Adrenal gland (tissue), 12 donors: ENCODE results near the gene VPREB1. TPM values are rescaled to one million over a fixed set of nuclear protein-coding genes. Genes with fewer than 3 reads are reported as not detected.
A peak's percentile ranks its signal among the peaks of the same experiment; 100 is the strongest.

Experiments
- DNase-seq, 7 donors: peaks; one replicate each; pipeline ENCODE4 v3.0.0-alpha.2; 2019 to 2020
- H3K27ac ChIP-seq, 5 donors: fragments of 200-600 bp; sonication (generic) in 4 of 5; 1 replicate in 3 of 5; 2 replicates in 2 of 5; pipeline versions ENCODE4 v1.5.1 to v1.8.0; 2016 to 2020; ENCODE audit warnings: mild to moderate bottlenecking in 1 of 5
- H3K27me3 ChIP-seq: fragments of 200-600 bp; 2 replicates; pipeline ENCODE4 v1.8.0; 2021
- H3K36me3 ChIP-seq, 2 donors: fragments of 200-600 bp; replicated peaks in 1 of 2; 1 replicate in 1 of 2; 2 replicates in 1 of 2; pipeline versions ENCODE4 v1.5.1 to v1.8.0; 2018 to 2022
- H3K4me1 ChIP-seq, 2 donors: fragments of 200-600 bp; replicated peaks in 1 of 2; 1 replicate in 1 of 2; 2 replicates in 1 of 2; pipeline versions ENCODE4 v1.5.1 to v1.8.0; 2018 to 2021
- H3K4me3 ChIP-seq, 4 donors: fragments of 200-600 bp; sonication (generic) in 3 of 4; one replicate each; pipeline ENCODE4 v1.5.1; 2016 to 2018
- H3K9me3 ChIP-seq, 3 donors: fragments of 200-600 bp; sonication (generic) in 1 of 3; replicated peaks in 1 of 3; 1 replicate in 2 of 3; 2 replicates in 1 of 3; pipeline versions ENCODE4 v1.5.1 to v1.8.0; 2016 to 2021
- POLR2A ChIP-seq, 2 donors: fragments of 450-650 bp; IDR thresholded peaks; one replicate each; pipeline ENCODE4 v1.6.1; 2017; ENCODE audit warnings: antibody characterized with exemption in 2 of 2, mild to moderate bottlenecking in 2 of 2, moderate library complexity in 1 of 2
- WGBS, 4 donors: extraction: QIAGEN DNeasy Blood & Tissue Kit in 2 of 4; methylation state at CpG; one replicate each; pipeline versions ENCODE4 v1.1.5 to v1.1.7; 2013 to 2017; 5-methylcytosine and 5-hydroxymethylcytosine counted together
- intact Hi-C, 2 donors: fragments of 100-400 bp; cut with DNase I; formaldehyde crosslinking; loops; one replicate each; pipeline versions ENCODE4 v1.14.1 to v1.15.0; 2022 to 2023
- polyA plus RNA-seq, 3 donors: library from polyadenylated mRNA; stranded (reverse); fragments of 200-250 nt in 2 of 3; fragments of 350-450 nt in 1 of 3; fragmentation: Illumina TruSeq in 1 of 3; extraction: RNeasy Lipid Tissue Mini Kit (QIAGEN cat#74804) in 1 of 3; gene quantifications; one replicate each; pipeline ENCODE4 v1.2.3, GENCODE V29; 2013 to 2014
- total RNA-seq, 9 donors: library from RNA; depleted of rRNA in 4 of 9; stranded (reverse); fragments of >200 nt in 4 of 9; fragments of 120-200 nt in 1 of 9; fragmentation: NEBNext Ultra II Directional in 1 of 9; extraction: Animal tissue kit (Norgen Biotek cat#: 25700) in 1 of 9; gene quantifications; one replicate each; pipeline versions ENCODE4 v1.1.0 to v1.2.4, GENCODE V29; 2013 to 2023
- TF ChIP-seq, protein P1 (sequence below), 6 experiments: fragments of 450-650 bp in 4 of 6; fragments of 200-600 bp in 2 of 6; sonication (generic) in 1 of 6; IDR thresholded peaks; 1 replicate in 5 of 6; 2 replicates in 1 of 6; pipeline versions ENCODE4 v1.5.1 to v1.8.0; 2016 to 2021; ENCODE audit warnings: antibody characterized with exemption in 6 of 6, mild to moderate bottlenecking in 2 of 6, moderate library complexity in 1 of 6
- donor health status: healthy with polysubstance abuse.
- donor health status: Bipolar disorder and iron deficiency.
- donor health status: DM: yes; HTN: yes; CAD: no.
- donor health status: DM: no; HTN: no; CAD: no.
- donor health status: DM: no; HTN: no; CAD: no.
- donor health status: DM: yes; HTN: yes; CAD: no.

VPREB1 gene
- total and polyA plus RNA-seq, 12 donors = not detected

- Histone ChIP-seq H3K4me1 (no peaks in the 10 kb centered on the region), H3K27me3 (no peaks in the 10 kb centered on the region), H3K36me3 (no peaks in the 10 kb centered on the region), H3K4me3 (no peak overlapping the region), H3K9me3 (no peaks in the 10 kb centered on the region), H3K27ac (no peak overlapping the region)
- no peak for DNase-seq
- TF ChIP-seq, protein P1, sequence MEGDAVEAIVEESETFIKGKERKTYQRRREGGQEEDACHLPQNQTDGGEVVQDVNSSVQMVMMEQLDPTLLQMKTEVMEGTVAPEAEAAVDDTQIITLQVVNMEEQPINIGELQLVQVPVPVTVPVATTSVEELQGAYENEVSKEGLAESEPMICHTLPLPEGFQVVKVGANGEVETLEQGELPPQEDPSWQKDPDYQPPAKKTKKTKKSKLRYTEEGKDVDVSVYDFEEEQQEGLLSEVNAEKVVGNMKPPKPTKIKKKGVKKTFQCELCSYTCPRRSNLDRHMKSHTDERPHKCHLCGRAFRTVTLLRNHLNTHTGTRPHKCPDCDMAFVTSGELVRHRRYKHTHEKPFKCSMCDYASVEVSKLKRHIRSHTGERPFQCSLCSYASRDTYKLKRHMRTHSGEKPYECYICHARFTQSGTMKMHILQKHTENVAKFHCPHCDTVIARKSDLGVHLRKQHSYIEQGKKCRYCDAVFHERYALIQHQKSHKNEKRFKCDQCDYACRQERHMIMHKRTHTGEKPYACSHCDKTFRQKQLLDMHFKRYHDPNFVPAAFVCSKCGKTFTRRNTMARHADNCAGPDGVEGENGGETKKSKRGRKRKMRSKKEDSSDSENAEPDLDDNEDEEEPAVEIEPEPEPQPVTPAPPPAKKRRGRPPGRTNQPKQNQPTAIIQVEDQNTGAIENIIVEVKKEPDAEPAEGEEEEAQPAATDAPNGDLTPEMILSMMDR (IDR thresholded peaks at IDR 0.05) = no peak
- TF ChIP-seq POLR2A (IDR thresholded peaks at IDR 0.05) = no peak
- intact Hi-C loops = no loop called here
- 77 to 86% (median 81%) methylated on average over 6 of the region's 6 CpGs for WGBS, 4 donors
Measured at GRCh38 chr22:22228421-22228820, 16.2 kb upstream of the VPREB1 start.

- TF ChIP-seq POLR2A (IDR thresholded peaks at IDR 0.05) = no peak
- TF ChIP-seq, protein P1 (IDR thresholded peaks at IDR 0.05) = no peak
- Histone ChIP-seq H3K27ac (no peak overlapping the region), H3K4me1 (no peaks in the 10 kb centered on the region), H3K9me3 (no peaks in the 10 kb centered on the region), H3K27me3 (no peaks in the 10 kb centered on the region), H3K36me3 (no peaks in the 10 kb centered on the region), H3K4me3 (no peak overlapping the region)
- WGBS, 4 donors = 67 to 84% (median 82%) methylated on average over 8 of the region's 8 CpGs
- intact Hi-C loops = no loop called here
- peak in 1 of 7 donors; percentile 2 for DNase-seq
Measured at GRCh38 chr22:22228921-22229320, 15.7 kb upstream of the VPREB1 start.

- no peaks in the 10 kb centered on the region for H3K27me3 ChIP-seq
- no peak overlapping the region for H3K4me3 ChIP-seq
- 56 to 81% (median 70%) methylated on average over 6 of the region's 6 CpGs for WGBS, 4 donors
- no peaks in the 10 kb centered on the region for H3K9me3 ChIP-seq
- DNase-seq = peak in 1 of 7 donors; percentile 20
- no peaks in the 10 kb centered on the region for H3K4me1 ChIP-seq
- TF ChIP-seq, protein P1 (IDR thresholded peaks at IDR 0.05) = no peak
- TF ChIP-seq POLR2A (IDR thresholded peaks at IDR 0.05) = no peak
- no peak overlapping the region for H3K27ac ChIP-seq
- no peaks in the 10 kb centered on the region for H3K36me3 ChIP-seq
- intact Hi-C loops = no loop called here
Measured at GRCh38 chr22:22229683-22230420, 14.7 kb upstream of the VPREB1 start.

GRCh38 chr22:22230438-22230837 lies 14.1 kb upstream of the VPREB1 start:
- no peak overlapping the region for H3K27ac ChIP-seq
- no peak for DNase-seq
- no peaks in the 10 kb centered on the region for H3K27me3 ChIP-seq
- no peaks in the 10 kb centered on the region for H3K4me1 ChIP-seq
- H3K36me3 ChIP-seq = no peaks in the 10 kb centered on the region
- no peak overlapping the region for H3K4me3 ChIP-seq
- intact Hi-C loops = no loop called here
- 78 to 91% (median 78%) methylated on average over 7 to 9 of the region's 9 CpGs for WGBS, 4 donors
- no peaks in the 10 kb centered on the region for H3K9me3 ChIP-seq
- TF ChIP-seq, protein P1 (IDR thresholded peaks at IDR 0.05) = no peak
- no peak for TF ChIP-seq POLR2A (IDR thresholded peaks at IDR 0.05)
